Measurements from ENCODE around the gene SKI. TPM values are rescaled to one million over a fixed set of nuclear protein-coding genes. Genes with fewer than 3 reads are reported as not detected.
A peak's percentile ranks its signal among the peaks of the same experiment; 100 is the strongest.

Gene SKI
- polyA plus RNA-seq, 6 donors from 2014 or later = 0.26 to 1.3 (median 0.52) TPM; not detected in 1

DNA sequence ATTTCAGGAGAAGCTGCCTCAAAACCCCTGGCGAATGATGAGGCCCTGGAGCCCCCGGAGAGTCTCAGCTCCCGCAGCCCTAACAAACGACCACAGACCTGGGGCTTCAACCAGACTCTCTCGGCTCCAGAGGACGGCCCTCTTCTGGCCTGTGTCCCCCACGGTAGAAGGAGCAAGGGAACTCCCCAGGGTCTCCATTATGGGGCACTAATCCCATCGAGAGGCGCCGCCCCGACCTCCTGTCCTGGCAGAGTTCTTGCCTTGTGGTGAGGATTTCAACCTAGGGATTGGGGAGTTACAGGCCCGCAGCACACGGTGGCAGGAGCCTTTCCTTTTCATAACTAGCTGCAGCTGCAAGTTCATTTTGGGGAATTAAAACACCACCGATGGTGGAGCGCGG is 39.8 kb upstream of the SKI start:
- Mint-ChIP-seq H3K27me3 (no peaks in the 10 kb centered on the region), H3K36me3 (no peaks in the 10 kb centered on the region), H3K4me3 (peak overlapping the region in 2 of 8 donors; percentile 51 to 56), H3K27ac (peak overlapping the region in 2 of 6 donors; percentile 11 to 49), H3K4me1 (peaks cover 4 to 14% (median 13%) of the 10 kb centered on the region in 3 donors), H3K9me3 (no peaks in the 10 kb centered on the region)
- ATAC-seq (ENCODE audit: low read depth in 2 of 2) = no peak
- DNase-seq = no peak

DNA sequence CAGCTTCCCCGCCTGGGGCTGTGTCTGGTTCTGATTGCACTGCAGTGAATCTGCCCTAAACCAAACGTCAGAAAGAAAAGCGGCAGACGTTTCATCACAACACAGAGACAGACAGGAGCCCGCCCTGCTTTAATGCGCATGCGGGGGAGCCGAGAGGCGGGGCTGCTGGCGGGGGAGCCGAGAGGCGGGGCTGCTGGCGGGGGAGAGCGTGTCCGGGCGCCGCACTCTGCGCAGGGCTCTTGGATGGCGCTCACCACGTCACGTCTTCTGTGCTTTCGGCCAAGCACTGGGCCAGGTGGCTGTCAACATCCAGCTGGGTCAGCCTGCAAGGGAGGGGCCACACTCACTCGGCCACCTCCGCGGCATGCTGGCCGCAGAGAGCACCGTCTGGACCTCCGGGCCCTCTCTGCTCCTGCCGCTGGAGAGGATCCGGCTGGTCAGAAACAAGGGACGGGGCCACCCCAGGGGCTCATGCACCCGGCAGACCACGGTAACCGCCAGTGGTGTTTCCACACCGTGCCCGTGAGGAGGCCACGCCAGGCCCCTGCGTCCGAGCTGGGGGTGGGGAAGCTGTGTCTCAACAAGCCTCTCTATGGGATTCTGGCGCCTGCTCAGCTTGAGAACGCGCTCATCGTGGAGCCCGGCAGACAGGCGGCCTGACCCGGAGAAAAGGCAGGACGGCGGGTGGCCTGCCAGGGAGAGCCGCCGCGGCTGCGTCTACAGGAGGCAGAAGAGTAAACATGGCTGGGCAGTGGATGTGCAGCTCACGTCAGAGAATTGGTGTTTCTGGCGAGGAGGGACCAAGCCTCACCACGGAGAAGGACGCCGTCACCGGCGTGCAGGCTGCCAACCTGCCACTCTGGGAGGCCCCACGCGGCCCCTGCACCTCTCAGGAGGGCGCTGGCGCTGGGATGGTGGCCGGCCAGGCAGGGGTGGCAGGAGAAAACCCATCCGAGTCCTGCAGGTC is 38.4 kb upstream of the SKI start:
- Mint-ChIP-seq H3K27me3 (no peaks in the 10 kb centered on the region), H3K9me3 (no peaks in the 10 kb centered on the region), H3K27ac (peak overlapping the region in 5 of 6 donors; percentile 82 to 97 (median 96)), H3K4me3 (peak overlapping the region; percentile 68 to 88 (median 80)), H3K4me1 (peaks cover 3 to 16% (median 15%) of the 10 kb centered on the region in 3 donors), H3K36me3 (no peaks in the 10 kb centered on the region)
- ATAC-seq (ENCODE audit: low read depth in 2 of 2) = peak; percentile 82 to 93
- DNase-seq = peak; percentile 90

DNA sequence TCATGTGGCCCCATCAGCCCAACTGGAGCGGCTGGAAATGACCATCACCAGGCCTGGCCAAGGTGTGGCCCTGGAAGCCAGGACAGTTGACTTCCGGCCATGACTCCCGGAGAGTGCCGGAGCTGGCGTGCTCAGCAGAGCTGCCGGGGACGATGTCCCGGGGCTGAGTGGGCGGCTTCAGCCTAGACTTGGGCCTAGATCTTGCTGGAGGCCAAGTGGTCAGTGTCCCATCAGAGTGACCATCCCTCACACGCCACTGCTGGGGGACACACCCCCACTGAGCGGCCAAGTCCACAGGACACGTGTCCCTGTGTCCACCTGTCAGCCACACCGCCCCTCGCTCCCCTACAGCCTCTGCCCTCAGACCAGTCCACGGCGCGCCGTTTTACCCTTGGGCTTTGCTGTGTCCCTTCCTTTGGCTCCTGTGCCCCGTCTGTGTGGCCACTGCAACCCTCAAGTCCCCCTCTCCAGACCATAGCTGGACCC is 37.6 kb upstream of the SKI start:
- no peak for DNase-seq
- H3K36me3 Mint-ChIP-seq = no peaks in the 10 kb centered on the region
- H3K4me1 Mint-ChIP-seq = peaks cover 3 to 16% (median 16%) of the 10 kb centered on the region in 3 donors
- H3K27ac Mint-ChIP-seq = peak overlapping the region in 2 of 6 donors; percentile 45 to 88
- H3K4me3 Mint-ChIP-seq = peak overlapping the region in 7 of 8 donors; percentile 9 to 78 (median 43)
- ATAC-seq (ENCODE audit: low read depth in 2 of 2) = no peak
- no peaks in the 10 kb centered on the region for H3K9me3 Mint-ChIP-seq
- no peaks in the 10 kb centered on the region for H3K27me3 Mint-ChIP-seq

DNA sequence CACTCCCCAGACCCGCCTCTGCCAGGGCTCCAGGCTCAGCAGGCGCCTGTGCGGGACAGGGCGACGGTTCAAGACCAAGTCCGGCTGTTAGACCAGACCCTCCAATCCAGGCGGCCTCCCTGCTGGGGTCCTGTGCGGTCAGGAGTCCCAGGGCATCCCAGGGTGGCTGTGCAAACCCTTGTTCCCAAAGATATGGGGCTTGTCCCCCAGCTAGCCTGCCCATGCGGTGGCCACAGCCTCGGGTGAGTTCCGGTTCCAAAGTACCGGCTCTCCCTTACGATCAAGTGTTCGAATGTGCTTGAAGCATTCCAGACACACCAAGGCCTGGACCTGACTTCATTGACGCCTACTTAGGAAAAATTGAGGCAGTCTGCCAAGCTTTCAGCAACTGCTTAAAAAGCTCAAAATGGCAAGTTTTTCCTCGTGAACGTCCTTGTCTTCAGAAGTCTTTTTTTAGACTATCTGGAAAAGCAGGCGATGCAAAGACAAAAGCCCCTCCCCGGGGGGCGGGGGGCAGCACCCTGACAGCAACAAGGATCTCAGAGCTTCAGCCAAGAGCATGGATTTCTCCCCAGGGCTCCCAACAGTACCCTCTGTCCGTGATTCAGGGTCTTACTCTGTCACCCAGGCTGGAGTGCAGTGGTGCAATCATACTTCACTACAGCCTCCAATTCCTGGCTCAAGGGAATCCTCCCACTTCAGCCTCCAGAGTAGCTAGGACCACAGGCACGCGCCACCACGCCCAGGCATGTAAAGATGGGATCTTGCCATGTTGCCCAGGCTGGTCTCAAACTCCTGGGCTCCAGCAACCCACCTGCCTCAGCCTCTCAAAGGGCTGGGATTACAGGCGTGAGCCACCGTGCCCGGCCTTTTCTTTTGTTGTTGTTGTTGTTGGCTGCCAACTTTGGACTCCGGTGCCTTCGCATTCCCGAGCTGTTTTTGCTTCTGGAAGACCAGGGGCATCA is 35.8 kb upstream of the SKI start:
- Mint-ChIP-seq H3K36me3 (no peaks in the 10 kb centered on the region), H3K4me3 (peak overlapping the region in 6 of 8 donors; percentile 25 to 91 (median 68)), H3K4me1 (peaks cover 3 to 16% (median 15%) of the 10 kb centered on the region in 3 donors), H3K9me3 (no peaks in the 10 kb centered on the region), H3K27ac (peak overlapping the region in 2 of 6 donors; percentile 20 to 33), H3K27me3 (no peaks in the 10 kb centered on the region)
- ATAC-seq (ENCODE audit: low read depth in 2 of 2) = no peak
- no peak for DNase-seq

DNA sequence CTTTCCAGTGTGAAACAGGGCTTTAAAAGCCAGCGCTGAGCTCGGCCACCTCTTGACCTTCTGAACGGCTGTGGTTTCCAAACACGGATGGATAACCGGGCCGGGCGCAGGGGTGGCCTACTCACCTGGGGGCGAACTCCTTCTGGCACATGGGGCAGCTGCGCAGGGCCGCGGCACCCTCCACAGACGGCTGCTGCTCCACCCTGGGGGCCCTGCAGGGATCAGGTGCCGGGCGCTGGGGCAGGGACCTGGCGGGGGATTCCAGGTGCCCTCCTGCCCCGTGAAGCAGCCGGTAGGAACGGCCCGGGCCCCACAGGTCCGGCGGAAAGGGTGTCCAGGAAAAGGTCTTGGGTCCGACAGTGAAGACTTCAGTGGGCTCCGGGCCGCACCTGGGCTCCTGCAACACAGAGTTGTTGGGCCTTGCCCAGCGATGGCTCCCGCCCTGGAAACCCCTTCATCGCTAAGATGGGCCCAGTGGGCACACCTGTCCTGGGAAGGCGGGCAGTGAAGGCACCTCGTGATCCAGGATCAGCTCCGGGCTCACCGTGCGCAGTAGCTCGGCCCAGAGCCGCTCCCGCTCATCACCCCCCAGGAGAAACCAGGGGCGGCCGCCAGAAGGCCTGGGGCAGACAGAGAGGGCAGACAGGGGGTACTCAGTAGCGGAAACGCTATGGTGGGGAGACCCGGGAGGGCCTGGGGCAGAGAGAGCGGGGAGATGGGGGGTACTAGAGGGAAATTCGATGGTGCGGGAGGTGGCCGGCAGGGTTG is 34.4 kb upstream of the SKI start:
- Mint-ChIP-seq H3K27ac (peak overlapping the region in 3 of 6 donors; percentile 66 to 94 (median 89)), H3K4me1 (peaks cover 3 to 22% (median 20%) of the 10 kb centered on the region in 3 donors), H3K9me3 (no peaks in the 10 kb centered on the region), H3K4me3 (peak overlapping the region; percentile 59 to 91 (median 74)), H3K27me3 (no peaks in the 10 kb centered on the region), H3K36me3 (no peaks in the 10 kb centered on the region)
- DNase-seq (no peak), ATAC-seq (ENCODE audit: low read depth in 2 of 2) (no peak)

DNA sequence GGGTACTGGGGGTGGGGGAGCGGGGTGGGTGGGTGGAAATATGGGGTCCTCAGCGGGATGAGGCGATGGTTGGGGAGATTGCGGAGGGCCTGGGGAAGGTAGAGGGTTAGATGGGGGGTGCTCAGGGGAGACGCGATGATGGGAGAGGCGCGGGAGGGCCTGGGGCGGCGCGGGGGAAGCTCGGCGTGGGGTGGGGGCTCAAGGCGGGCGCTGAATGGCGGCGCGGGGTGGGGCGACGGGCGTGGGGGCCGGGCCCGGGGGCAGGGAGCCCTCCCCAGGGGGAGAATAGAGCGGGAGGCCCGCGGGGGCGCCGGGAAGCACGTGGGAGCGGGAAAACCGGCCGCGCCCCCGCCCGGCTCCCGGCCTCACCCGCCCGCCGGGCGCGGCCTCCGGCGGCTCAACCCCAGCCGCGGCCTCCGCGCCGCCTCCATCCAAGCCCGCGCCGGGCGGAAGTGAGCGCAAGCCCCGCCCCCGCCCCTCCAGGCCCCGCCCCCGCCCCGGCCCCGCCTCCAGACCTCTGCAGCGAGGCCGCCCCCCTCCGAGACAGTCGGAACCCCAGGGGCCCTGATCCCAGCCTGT is 33.7 kb upstream of the SKI start, which contains the start of gene FAAP20:
Gene FAAP20 (minus strand): TSS at position 454 of the 579 bp plus-strand sequence. CDS start 23 bp downstream, at position 431.
- peak; percentile 65 to 66 for ATAC-seq (ENCODE audit: low read depth in 2 of 2)
- DNase-seq = no peak
- no peaks in the 10 kb centered on the region for H3K9me3 Mint-ChIP-seq
- peak within 1 kb of the TSS; percentile 87 to 94 (median 92) for H3K4me3 Mint-ChIP-seq
- no peaks in the 10 kb centered on the region for H3K36me3 Mint-ChIP-seq
- no peaks in the 10 kb centered on the region for H3K27me3 Mint-ChIP-seq
- peaks cover 8 to 27% (median 25%) of the 10 kb centered on the region in 3 donors for H3K4me1 Mint-ChIP-seq
- H3K27ac Mint-ChIP-seq = peak within 1 kb of the TSS; percentile 28 to 99 (median 95)

DNA sequence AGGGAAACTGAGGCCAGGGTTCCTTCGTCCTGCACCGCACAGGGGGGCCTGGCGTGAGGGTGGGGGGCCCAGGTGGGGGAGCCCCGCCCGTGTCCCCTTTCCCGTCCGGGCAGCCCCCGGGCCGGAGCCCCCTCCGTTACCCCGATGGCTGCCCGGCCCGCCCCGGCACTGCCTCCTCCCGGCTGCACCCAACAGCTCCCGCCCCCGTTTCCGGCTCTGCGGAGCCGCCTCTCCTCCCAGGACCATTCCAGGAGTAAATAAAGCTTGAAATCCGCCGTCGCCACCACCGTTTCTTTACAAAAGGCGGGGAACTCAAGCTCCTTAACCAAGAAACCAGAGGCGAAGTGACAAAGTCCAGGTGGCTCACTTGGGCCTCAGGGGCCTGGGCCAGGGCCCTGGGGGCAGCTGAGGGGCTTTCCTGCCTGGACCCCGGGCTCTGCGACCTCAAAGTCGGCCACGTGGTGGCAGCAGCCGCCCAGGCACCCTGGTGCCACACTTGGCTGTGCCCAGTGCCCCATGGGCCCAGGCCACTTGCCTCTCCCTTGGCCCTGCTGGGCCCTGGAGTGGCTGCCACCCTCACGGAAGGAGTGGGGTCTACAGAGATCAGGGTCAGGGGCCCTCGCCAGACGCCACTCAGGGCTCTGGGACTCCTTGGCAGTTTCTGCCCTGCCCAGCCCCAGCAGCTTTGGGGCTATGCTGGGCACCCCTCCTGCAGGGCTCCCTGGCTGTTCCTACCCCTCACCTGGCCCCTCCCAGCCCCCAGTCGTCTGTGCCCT is 33.0 kb upstream of the SKI start:
- DNase-seq (peak; percentile 89), ATAC-seq (ENCODE audit: low read depth in 2 of 2) (peak; percentile 74 to 76)
- peak overlapping the region; percentile 28 to 99 (median 95) for H3K27ac Mint-ChIP-seq
- H3K36me3 Mint-ChIP-seq = no peaks in the 10 kb centered on the region
- peaks cover 10 to 34% (median 32%) of the 10 kb centered on the region in 3 donors for H3K4me1 Mint-ChIP-seq
- no peaks in the 10 kb centered on the region for H3K9me3 Mint-ChIP-seq
- no peaks in the 10 kb centered on the region for H3K27me3 Mint-ChIP-seq
- H3K4me3 Mint-ChIP-seq = peak overlapping the region; percentile 87 to 94 (median 92)

DNA sequence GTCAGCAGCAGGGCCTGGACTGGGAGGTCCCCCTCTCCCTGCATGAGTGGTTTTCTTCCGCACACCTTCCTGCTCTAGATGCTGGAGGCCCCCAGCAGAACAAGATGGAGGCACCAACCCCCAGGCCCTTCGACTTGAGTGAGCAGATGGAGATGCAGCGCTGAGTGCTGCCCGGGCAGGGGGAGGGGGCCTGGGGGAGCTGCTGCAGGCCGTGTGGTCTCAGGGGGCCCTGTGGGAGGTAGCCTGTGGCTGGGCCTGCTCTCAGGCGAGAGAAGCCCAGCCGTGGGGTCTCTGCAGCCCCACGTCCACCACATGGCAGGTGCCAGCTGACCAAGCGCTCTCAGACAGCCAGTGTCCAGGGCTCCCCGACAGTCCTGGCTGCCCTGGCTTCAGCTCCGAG is 32.3 kb upstream of the SKI start:
- H3K27ac Mint-ChIP-seq = peak overlapping the region in 3 of 6 donors; percentile 54 to 94 (median 56)
- H3K27me3 Mint-ChIP-seq = no peaks in the 10 kb centered on the region
- no peak for DNase-seq
- peak overlapping the region in 3 of 8 donors; percentile 25 to 94 (median 93) for H3K4me3 Mint-ChIP-seq
- peaks cover 10 to 38% (median 32%) of the 10 kb centered on the region in 3 donors for H3K4me1 Mint-ChIP-seq
- no peaks in the 10 kb centered on the region for H3K9me3 Mint-ChIP-seq
- ATAC-seq (ENCODE audit: low read depth in 2 of 2) = no peak
- no peaks in the 10 kb centered on the region for H3K36me3 Mint-ChIP-seq

DNA sequence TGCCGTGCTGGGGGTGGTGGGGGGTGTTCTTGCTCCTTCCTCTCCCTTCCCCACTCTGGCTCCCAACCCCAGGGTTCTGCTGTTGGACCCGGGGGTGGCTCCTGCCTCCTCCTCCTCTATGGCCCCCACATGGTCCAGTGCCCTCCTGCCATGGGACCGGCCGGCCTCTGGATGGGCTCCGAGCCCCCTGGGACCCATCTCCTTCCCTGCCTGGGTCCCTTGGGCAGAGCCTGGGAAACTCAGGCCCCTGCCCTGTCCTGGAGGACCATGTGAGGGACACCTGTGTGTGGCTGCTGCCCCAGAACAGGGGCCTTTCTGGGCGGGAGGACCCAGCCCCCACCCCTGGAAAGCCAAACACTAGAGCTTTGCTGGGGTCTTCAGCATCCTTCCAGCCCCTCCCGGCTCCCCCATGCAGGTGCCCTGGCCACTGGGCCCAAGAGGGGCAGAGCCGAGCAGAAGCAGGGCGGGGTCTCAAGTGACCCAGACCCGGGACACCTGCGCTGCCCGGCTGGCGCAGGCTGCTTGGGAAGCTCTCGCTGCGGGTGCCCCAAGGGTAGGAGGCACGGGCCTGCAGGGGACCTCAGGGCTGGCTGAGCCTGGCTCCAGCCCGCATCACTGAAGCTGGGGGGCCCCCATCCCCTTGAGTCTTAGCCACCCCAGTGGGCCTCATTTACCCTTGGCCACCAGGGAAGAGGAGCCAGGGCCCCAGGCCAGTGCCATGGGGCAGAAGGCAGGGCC is 31.0 kb upstream of the SKI start:
- H3K4me3 Mint-ChIP-seq = no peak overlapping the region
- no peaks in the 10 kb centered on the region for H3K27me3 Mint-ChIP-seq
- no peak for DNase-seq
- H3K27ac Mint-ChIP-seq = peak overlapping the region in 1 of 6 donors; percentile 29
- no peaks in the 10 kb centered on the region for H3K9me3 Mint-ChIP-seq
- peaks cover 9 to 48% (median 36%) of the 10 kb centered on the region in 3 donors for H3K4me1 Mint-ChIP-seq
- H3K36me3 Mint-ChIP-seq = no peaks in the 10 kb centered on the region
- ATAC-seq (ENCODE audit: low read depth in 2 of 2) = no peak

DNA sequence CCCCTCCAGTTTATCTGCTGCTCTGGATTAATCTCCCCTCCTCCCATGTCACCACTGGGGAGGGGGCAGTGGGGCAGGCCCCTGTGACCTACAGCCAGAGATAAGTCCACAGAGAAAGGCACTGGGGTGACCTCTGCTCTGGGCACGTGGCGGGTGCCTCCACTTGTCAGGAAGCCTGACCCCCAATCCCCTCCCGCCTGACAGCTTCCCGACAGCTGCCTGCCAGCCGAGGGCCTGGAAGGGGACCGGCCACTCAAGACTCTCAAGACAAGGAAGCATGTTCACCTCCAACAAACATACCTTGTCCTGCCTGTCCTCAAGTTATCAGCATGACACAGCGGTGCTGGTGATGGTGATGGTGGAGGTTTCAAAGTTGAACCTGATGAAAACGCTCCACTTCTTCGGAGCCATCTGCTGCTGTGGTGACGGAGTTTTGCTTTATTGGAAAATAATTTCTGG is 30.4 kb upstream of the SKI start:
- H3K27ac Mint-ChIP-seq = peak overlapping the region in 4 of 6 donors; percentile 24 to 89 (median 38)
- no peaks in the 10 kb centered on the region for H3K27me3 Mint-ChIP-seq
- no peaks in the 10 kb centered on the region for H3K9me3 Mint-ChIP-seq
- ATAC-seq (ENCODE audit: low read depth in 2 of 2) (no peak), DNase-seq (no peak)
- peak overlapping the region in 2 of 8 donors; percentile 62 to 68 for H3K4me3 Mint-ChIP-seq
- no peaks in the 10 kb centered on the region for H3K36me3 Mint-ChIP-seq
- peaks cover 11 to 53% (median 39%) of the 10 kb centered on the region in 3 donors for H3K4me1 Mint-ChIP-seq

DNA sequence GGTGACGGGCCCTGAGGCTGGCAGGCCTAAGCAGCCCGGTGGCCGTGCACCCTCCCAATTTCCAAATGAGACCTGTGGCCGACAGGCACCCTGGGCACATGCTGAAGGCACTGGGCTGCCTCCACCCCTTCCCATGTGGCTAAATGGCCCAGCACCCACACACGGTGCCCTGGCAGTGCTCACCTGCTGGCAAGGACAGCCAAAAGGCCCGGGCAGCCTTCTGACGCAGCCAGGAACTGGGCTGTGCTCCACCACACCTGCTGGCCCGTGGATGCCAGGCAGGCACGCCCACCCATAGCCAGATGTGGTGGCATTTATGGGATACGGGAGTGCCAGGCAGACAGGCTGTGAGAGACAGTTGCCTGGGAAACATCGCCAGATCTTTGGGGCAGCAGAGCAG is 29.5 kb upstream of the SKI start:
- H3K4me1 Mint-ChIP-seq = peaks cover 19 to 53% (median 44%) of the 10 kb centered on the region in 3 donors
- ATAC-seq (ENCODE audit: low read depth in 2 of 2) = no peak
- no peaks in the 10 kb centered on the region for H3K9me3 Mint-ChIP-seq
- peak overlapping the region in 5 of 6 donors; percentile 16 to 89 (median 78) for H3K27ac Mint-ChIP-seq
- no peak for DNase-seq
- H3K27me3 Mint-ChIP-seq = no peaks in the 10 kb centered on the region
- H3K36me3 Mint-ChIP-seq = no peaks in the 10 kb centered on the region
- H3K4me3 Mint-ChIP-seq = peak overlapping the region in 5 of 8 donors; percentile 70 to 84 (median 82)
